K562 (cell line): ENCODE data around the gene KRTCAP2. TPM values are rescaled to one million over a fixed set of nuclear protein-coding genes. Genes with fewer than 3 reads are reported as not detected.
A peak's percentile ranks its signal among the peaks of the same experiment; 100 is the strongest.

ENCODE experiments used
- BRF1 ChIP-seq: IDR thresholded peaks from 3 replicates; pipeline ENCODE4 v1.6.1; 2011; ENCODE audit warnings: borderline replicate concordance, mild to moderate bottlenecking; ENCODE audit not compliant: insufficient read length; ENCODE audit errors: extremely low read depth
- MTA3 ChIP-seq: fragments of 450-650 bp; formaldehyde crosslinking; IDR thresholded peaks from 2 replicates; pipeline ENCODE4 v1.6.1; 2017; ENCODE audit warnings: mild to moderate bottlenecking, borderline replicate concordance
- NR1H2 ChIP-seq: sonication (generic); formaldehyde crosslinking; IDR thresholded peaks from 2 replicates; pipeline ENCODE4 v1.4.0; 2020; ENCODE audit warnings: mild to moderate bottlenecking, missing genetic modification reagents
- PPARD ChIP-seq: fragments of 250-450 bp; sonication (Bioruptor Pico); IDR thresholded peaks from 2 replicates; pipeline ENCODE4 v1.8.0; 2022; ENCODE audit warnings: inconsistent platforms, mild to moderate bottlenecking, moderate library complexity
- SAP30 ChIP-seq: fragments of 200-600 bp; sonication (generic); IDR thresholded peaks from 2 replicates; pipeline ENCODE4 v1.6.1; 2012; ENCODE audit warnings: borderline replicate concordance, low read depth, mild to moderate bottlenecking, moderate library complexity, low read length, control low read depth, inconsistent platforms; ENCODE audit not compliant: insufficient read depth, poor library complexity, severe bottlenecking
- STAG1 ChIP-seq: sonication (generic); formaldehyde crosslinking; IDR thresholded peaks from 2 replicates; pipeline ENCODE4 v1.5.0; 2020; ENCODE audit warnings: missing genetic modification reagents, borderline replicate concordance
- ZNF282 ChIP-seq: sonication (generic); formaldehyde crosslinking; IDR thresholded peaks from 2 replicates; pipeline ENCODE4 v1.8.1; 2023; ENCODE audit warnings: missing genetic modification reagents
- polyA plus RNA-seq, 8 experiments: library from polyadenylated mRNA; depleted of rRNA in 4 of 8; stranded (reverse) in 5 of 8; unstranded in 3 of 8; fragments of >200 nt; fragmentation: Nextera tagmentation in 2 of 8; fragmentation: Illumina TruSeq in 1 of 8; extraction: Ambion mirVana in 2 of 8; extraction: Trizol in 1 of 8; gene quantifications; 2 replicates each; pipeline versions ENCODE4 v1.2.1 to v1.2.3, GENCODE V29; 2011 to 2014; ENCODE audit warnings: inconsistent platforms in 1 of 8, missing spikeins in 1 of 8
- total RNA-seq, 7 experiments: library from RNA; depleted of rRNA in 6 of 7; stranded (reverse); fragments of >200 nt in 6 of 7; fragmentation: Illumina TruSeq in 2 of 7; extraction: Trizol in 2 of 7; gene quantifications; 2 replicates each; pipeline versions ENCODE4 v1.2.1 to v1.2.3, GENCODE V29; 2011 to 2021; ENCODE audit warnings: low replicate concordance in 1 of 7
- TF ChIP-seq, protein P1 (sequence below): fragments of 450-650 bp; IDR thresholded peaks from 2 replicates; pipeline ENCODE4 v1.6.1; 2018; ENCODE audit not compliant: partially characterized antibody
- TF ChIP-seq, protein P2 (sequence below): fragments of 250-450 bp; sonication (Bioruptor Pico); IDR thresholded peaks from 2 replicates; pipeline ENCODE4 v1.4.0; 2020
- TF ChIP-seq, protein P3 (sequence below): fragments of 250-450 bp; sonication (Bioruptor Pico); IDR thresholded peaks from 2 replicates; pipeline ENCODE4 v1.5.0; 2021; ENCODE audit warnings: mild to moderate bottlenecking, moderate library complexity
- TF ChIP-seq, protein P4 (sequence below): fragments of 250-450 bp; sonication (Bioruptor Pico); IDR thresholded peaks from 2 replicates; pipeline ENCODE4 v1.4.0; 2020; ENCODE audit warnings: mild to moderate bottlenecking

Gene KRTCAP2
- total and polyA plus RNA-seq, 9 of the 15 experiments (the other 6 are each of a cell fraction or from before 2014, with no cell fraction given) = 126 to 436 (median 244) TPM

DNA sequence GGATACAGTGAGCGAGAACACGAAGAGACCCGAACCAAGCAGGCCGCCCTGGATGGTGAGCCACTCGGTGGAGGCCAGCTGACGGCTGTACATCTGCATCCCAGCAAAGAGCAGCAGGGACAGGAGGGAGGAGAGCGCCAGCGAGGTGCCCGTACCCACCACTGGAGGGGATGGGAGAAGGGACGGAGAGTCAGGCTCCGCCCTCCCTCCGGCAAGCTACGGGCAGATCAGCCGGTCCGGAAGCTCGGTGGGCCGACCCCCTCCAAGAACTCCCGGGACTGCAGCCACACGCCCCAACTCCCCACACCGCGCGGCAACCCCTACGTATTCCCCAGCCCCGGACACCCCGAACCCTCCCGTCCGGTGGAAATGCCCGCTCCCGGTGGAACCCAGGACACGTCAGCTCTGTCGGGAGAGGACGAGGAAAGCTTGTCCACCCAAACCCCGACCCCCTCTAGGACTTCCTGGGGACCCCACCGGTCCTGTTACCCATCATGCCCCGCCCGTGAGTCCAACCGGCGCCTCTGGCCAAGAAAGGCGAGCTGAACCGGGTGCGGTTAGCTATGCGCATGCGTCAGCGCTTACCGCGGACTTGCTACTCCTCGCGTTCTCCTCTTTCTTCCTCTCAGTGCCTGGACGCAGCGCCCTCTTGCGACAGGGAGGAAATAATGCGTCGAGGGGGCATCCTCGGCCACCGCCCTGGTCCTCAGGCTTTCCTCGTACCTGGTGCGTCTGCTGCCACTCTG, at the start of gene KRTCAP2 (continued):
- TF ChIP-seq, protein P1, sequence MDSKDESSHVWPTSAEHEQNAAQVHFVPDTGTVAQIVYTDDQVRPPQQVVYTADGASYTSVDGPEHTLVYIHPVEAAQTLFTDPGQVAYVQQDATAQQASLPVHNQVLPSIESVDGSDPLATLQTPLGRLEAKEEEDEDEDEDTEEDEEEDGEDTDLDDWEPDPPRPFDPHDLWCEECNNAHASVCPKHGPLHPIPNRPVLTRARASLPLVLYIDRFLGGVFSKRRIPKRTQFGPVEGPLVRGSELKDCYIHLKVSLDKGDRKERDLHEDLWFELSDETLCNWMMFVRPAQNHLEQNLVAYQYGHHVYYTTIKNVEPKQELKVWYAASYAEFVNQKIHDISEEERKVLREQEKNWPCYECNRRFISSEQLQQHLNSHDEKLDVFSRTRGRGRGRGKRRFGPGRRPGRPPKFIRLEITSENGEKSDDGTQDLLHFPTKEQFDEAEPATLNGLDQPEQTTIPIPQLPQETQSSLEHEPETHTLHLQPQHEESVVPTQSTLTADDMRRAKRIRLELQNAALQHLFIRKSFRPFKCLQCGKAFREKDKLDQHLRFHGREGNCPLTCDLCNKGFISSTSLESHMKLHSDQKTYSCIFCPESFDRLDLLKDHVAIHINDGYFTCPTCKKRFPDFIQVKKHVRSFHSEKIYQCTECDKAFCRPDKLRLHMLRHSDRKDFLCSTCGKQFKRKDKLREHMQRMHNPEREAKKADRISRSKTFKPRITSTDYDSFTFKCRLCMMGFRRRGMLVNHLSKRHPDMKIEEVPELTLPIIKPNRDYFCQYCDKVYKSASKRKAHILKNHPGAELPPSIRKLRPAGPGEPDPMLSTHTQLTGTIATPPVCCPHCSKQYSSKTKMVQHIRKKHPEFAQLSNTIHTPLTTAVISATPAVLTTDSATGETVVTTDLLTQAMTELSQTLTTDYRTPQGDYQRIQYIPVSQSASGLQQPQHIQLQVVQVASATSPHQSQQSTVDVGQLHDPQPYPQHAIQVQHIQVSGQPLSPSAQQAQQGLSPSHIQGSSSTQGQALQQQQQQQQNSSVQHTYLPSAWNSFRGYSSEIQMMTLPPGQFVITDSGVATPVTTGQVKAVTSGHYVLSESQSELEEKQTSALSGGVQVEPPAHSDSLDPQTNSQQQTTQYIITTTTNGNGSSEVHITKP = peak; percentile 47
- TF ChIP-seq ZNF282 (CRISPR knock-in tag) (no peak), BRF1 (no peak), PPARD (CRISPR knock-in tag) (no peak), MTA3 (peak; percentile 43; the same call in 1 of the 2 replicates), NR1H2 (CRISPR knock-in tag) (no peak), SAP30 (no peak), STAG1 (CRISPR knock-in tag) (peak; percentile 31; the same call in 1 of the 2 replicates)
- TF ChIP-seq, protein P2, sequence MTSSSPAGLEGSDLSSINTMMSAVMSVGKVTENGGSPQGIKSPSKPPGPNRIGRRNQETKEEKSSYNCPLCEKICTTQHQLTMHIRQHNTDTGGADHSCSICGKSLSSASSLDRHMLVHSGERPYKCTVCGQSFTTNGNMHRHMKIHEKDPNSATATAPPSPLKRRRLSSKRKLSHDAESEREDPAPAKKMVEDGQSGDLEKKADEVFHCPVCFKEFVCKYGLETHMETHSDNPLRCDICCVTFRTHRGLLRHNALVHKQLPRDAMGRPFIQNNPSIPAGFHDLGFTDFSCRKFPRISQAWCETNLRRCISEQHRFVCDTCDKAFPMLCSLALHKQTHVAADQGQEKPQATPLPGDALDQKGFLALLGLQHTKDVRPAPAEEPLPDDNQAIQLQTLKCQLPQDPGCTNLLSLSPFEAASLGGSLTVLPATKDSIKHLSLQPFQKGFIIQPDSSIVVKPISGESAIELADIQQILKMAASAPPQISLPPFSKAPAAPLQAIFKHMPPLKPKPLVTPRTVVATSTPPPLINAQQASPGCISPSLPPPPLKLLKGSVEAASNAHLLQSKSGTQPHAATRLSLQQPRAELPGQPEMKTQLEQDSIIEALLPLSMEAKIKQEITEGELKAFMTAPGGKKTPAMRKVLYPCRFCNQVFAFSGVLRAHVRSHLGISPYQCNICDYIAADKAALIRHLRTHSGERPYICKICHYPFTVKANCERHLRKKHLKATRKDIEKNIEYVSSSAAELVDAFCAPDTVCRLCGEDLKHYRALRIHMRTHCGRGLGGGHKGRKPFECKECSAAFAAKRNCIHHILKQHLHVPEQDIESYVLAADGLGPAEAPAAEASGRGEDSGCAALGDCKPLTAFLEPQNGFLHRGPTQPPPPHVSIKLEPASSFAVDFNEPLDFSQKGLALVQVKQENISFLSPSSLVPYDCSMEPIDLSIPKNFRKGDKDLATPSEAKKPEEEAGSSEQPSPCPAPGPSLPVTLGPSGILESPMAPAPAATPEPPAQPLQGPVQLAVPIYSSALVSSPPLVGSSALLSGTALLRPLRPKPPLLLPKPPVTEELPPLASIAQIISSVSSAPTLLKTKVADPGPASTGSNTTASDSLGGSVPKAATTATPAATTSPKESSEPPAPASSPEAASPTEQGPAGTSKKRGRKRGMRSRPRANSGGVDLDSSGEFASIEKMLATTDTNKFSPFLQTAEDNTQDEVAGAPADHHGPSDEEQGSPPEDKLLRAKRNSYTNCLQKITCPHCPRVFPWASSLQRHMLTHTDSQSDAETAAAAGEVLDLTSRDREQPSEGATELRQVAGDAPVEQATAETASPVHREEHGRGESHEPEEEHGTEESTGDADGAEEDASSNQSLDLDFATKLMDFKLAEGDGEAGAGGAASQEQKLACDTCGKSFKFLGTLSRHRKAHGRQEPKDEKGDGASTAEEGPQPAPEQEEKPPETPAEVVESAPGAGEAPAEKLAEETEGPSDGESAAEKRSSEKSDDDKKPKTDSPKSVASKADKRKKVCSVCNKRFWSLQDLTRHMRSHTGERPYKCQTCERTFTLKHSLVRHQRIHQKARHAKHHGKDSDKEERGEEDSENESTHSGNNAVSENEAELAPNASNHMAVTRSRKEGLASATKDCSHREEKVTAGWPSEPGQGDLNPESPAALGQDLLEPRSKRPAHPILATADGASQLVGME (CRISPR knock-in tag) = no peak
- TF ChIP-seq, protein P3, sequence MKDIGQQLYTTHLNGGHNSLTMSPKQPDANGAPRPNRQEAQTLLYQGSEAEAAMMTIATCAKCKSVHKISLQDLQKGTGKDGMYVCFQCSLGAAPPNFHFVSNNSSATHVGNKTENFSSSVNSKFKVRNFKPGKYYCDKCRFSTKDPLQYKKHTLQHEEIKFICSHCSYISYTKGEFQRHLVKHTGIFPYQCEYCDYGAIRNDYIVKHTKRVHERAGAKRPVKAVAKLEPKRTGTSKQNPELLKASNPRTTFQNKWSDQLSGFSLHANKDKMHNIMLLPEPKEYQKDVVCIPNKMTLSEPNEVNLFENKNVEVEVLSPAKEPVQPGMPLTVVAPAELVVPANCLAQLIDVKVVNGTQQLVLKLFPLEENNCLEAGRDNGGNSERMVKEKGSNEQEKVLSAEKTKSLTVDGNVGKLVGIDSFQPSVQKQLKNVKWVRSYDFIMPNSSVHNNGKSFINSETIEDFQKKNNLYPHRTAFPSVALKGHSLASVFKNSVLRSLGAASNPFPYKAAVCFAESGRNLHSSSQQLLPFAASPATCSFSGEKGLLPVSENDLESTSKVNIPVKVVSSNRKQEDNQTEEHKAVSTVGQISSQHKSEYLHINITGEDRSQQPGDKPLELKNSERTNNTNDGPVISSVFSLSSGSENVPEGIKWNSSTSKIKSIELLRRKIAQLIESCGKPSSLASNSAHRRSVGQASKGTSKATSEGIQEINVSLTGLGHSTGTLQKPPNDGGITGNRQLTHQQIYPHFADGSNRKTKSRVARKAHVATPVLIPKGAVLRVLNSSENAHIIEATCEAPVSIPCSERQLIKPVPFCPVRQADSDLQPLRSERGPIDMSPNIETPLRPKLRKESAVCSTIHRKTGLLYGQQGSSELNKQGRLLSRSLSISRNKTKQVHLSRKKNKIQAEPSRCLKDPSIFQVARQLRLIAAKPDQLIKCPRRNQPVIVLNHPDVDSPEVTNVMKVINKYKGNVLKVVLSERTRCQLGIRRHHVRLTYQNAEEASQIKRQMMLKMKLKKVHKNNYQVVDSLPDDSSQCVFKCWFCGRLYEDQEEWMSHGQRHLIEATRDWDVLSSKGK (CRISPR knock-in tag) = no peak
- TF ChIP-seq, protein P4, sequence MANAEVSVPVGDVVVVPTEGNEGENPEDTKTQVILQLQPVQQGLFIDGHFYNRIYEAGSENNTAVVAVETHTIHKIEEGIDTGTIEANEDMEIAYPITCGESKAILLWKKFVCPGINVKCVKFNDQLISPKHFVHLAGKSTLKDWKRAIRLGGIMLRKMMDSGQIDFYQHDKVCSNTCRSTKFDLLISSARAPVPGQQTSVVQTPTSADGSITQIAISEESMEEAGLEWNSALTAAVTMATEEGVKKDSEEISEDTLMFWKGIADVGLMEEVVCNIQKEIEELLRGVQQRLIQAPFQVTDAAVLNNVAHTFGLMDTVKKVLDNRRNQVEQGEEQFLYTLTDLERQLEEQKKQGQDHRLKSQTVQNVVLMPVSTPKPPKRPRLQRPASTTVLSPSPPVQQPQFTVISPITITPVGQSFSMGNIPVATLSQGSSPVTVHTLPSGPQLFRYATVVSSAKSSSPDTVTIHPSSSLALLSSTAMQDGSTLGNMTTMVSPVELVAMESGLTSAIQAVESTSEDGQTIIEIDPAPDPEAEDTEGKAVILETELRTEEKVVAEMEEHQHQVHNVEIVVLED = 0 out of 2 replicates have a peak, but pooled peaks have one; percentile 11
